H9 (cell line): Measurements from ENCODE around the gene TTC19. TPM values are rescaled to one million over a fixed set of nuclear protein-coding genes. Genes with fewer than 3 reads are reported as not detected.

Experiments used
- DNase-seq: peaks from one replicate; pipeline ENCODE4 v3.0.0-alpha.2; 2017
- H2AFZ ChIP-seq: one replicate; pipeline ENCODE4 v1.6.1; 2013; ENCODE audit warnings: mild to moderate bottlenecking, low read length, control low read depth, moderate library complexity
- H2AK5ac ChIP-seq: 2 replicates; pipeline ENCODE4 v1.6.1; 2013; ENCODE audit warnings: low read length, control low read depth, mixed read lengths; ENCODE audit not compliant: insufficient read length
- H2BK120ac ChIP-seq: one replicate; pipeline ENCODE4 v1.6.1; 2013; ENCODE audit warnings: low read depth, mild to moderate bottlenecking, low read length, control low read depth, inconsistent platforms; ENCODE audit not compliant: poor library complexity, severe bottlenecking
- H2BK12ac ChIP-seq: 2 replicates; pipeline ENCODE4 v1.6.1; 2013; ENCODE audit warnings: low read length, control low read depth, mixed read lengths, low read depth; ENCODE audit not compliant: insufficient read length
- H2BK15ac ChIP-seq: 2 replicates; pipeline ENCODE4 v1.6.1; 2013; ENCODE audit warnings: low read depth, low read length, control low read depth
- H2BK20ac ChIP-seq: one replicate; pipeline ENCODE4 v1.6.1; 2013; ENCODE audit warnings: low read depth, mild to moderate bottlenecking, low read length, control low read depth, inconsistent platforms; ENCODE audit not compliant: poor library complexity, severe bottlenecking
- H2BK5ac ChIP-seq: 2 replicates; pipeline ENCODE4 v1.6.1; 2013; ENCODE audit warnings: low read length, control low read depth, mixed read lengths; ENCODE audit not compliant: insufficient read length
- H3K14ac ChIP-seq: 2 replicates; pipeline ENCODE4 v1.6.1; 2013; ENCODE audit warnings: low read length, control low read depth; ENCODE audit not compliant: insufficient read depth
- H3K18ac ChIP-seq: 2 replicates; pipeline ENCODE4 v1.6.1; 2013; ENCODE audit warnings: low read depth, mild to moderate bottlenecking, mixed read lengths, low read length, control low read depth; ENCODE audit not compliant: insufficient read length
- H3K23ac ChIP-seq: 2 replicates; pipeline ENCODE4 v1.6.1; 2013; ENCODE audit warnings: low read length, control low read depth, mixed read lengths, low read depth; ENCODE audit not compliant: insufficient read length
- H3K23me2 ChIP-seq: 2 replicates; pipeline ENCODE4 v1.6.1; 2013; ENCODE audit warnings: low read depth, mild to moderate bottlenecking, mixed read lengths, low read length, control low read depth; ENCODE audit not compliant: insufficient read length, poor library complexity, severe bottlenecking
- H3K27ac ChIP-seq: 2 replicates; pipeline ENCODE4 v1.5.1; 2013; ENCODE audit warnings: low read length, control low read depth, mixed read lengths, low read depth; ENCODE audit not compliant: insufficient read length
- H3K27me3 ChIP-seq: 2 replicates; pipeline ENCODE4 v1.6.1; 2013; ENCODE audit warnings: low read length, control low read depth, inconsistent platforms; ENCODE audit not compliant: insufficient read depth
- H3K4ac ChIP-seq: 2 replicates; pipeline ENCODE4 v1.6.1; 2013; ENCODE audit warnings: low read depth, mild to moderate bottlenecking, control low read depth, inconsistent platforms, low read length, moderate library complexity
- H3K4me1 ChIP-seq: 2 replicates; pipeline ENCODE4 v1.6.1; 2013; ENCODE audit warnings: low read length, control low read depth, inconsistent platforms; ENCODE audit not compliant: insufficient read depth
- H3K4me2 ChIP-seq: 2 replicates; pipeline ENCODE4 v1.6.1; 2013; ENCODE audit warnings: low read length, control low read depth, mixed read lengths; ENCODE audit not compliant: insufficient read length, insufficient read depth
- H3K56ac ChIP-seq: 2 replicates; pipeline ENCODE4 v1.6.1; 2013; ENCODE audit warnings: low read depth, mild to moderate bottlenecking, mixed read lengths, low read length, control low read depth; ENCODE audit not compliant: insufficient read length
- H3K79me1 ChIP-seq: 2 replicates; pipeline ENCODE4 v1.6.1; 2013; ENCODE audit warnings: low read depth, mild to moderate bottlenecking, moderate library complexity, low read length, control low read depth, inconsistent platforms; ENCODE audit not compliant: insufficient read depth, poor library complexity, severe bottlenecking
- H3K79me2 ChIP-seq: 2 replicates; pipeline ENCODE4 v1.6.1; 2013; ENCODE audit warnings: low read length, control low read depth, inconsistent platforms; ENCODE audit not compliant: insufficient read depth
- H3K9ac ChIP-seq: 2 replicates; pipeline ENCODE4 v1.6.1; 2013; ENCODE audit warnings: low read length, control low read depth, mixed read lengths; ENCODE audit not compliant: insufficient read length; ENCODE audit errors: extremely low read depth
- H3K9me3 ChIP-seq: one replicate; pipeline ENCODE4 v1.6.1; 2013; ENCODE audit warnings: low read depth, low read length, inconsistent platforms; ENCODE audit not compliant: control insufficient read depth
- H3T11ph ChIP-seq: one replicate; pipeline ENCODE4 v1.6.1; 2013; ENCODE audit warnings: mild to moderate bottlenecking, low read length, control low read depth, inconsistent platforms
- H4K20me1 ChIP-seq: one replicate; pipeline ENCODE4 v1.6.1; 2013; ENCODE audit not compliant: control insufficient read depth, insufficient read length, insufficient read depth
- H4K5ac ChIP-seq: 2 replicates; pipeline ENCODE4 v1.6.1; 2013; ENCODE audit warnings: low read depth, mild to moderate bottlenecking, mixed read lengths, low read length, control low read depth; ENCODE audit not compliant: insufficient read length
- H4K8ac ChIP-seq: replicated peaks from 2 replicates; pipeline ENCODE4 v1.6.1; 2013; ENCODE audit warnings: low read length, control low read depth, mixed read lengths, low read depth; ENCODE audit not compliant: insufficient read length
- H4K91ac ChIP-seq: 2 replicates; pipeline ENCODE4 v1.6.1; 2013; ENCODE audit warnings: low read depth, mild to moderate bottlenecking, moderate library complexity, mixed read lengths, low read length, control low read depth; ENCODE audit not compliant: insufficient read length
- H3K27ac Mint-ChIP-seq, 3 experiments: 2 replicates in 2 of 3; 3 replicates in 1 of 3; pipeline ENCODE4 v1.8.0; 2020 to 2021; ENCODE audit warnings: mixed read lengths in 3 of 3, mild to moderate bottlenecking in 1 of 3, moderate library complexity in 1 of 3
- H3K27me3 Mint-ChIP-seq: 2 replicates; pipeline ENCODE4 v1.8.0; 2021; ENCODE audit warnings: low read depth, mild to moderate bottlenecking, moderate library complexity, mixed read lengths
- H3K36me3 Mint-ChIP-seq, 3 experiments: 2 replicates in 2 of 3; 3 replicates in 1 of 3; pipeline ENCODE4 v1.8.0; 2020 to 2021; ENCODE audit warnings: low read depth in 3 of 3, mixed read lengths in 3 of 3; ENCODE audit not compliant: insufficient read depth in 1 of 3
- H3K4me1 Mint-ChIP-seq, 2 experiments: 2 replicates each; pipeline ENCODE4 v1.8.0; 2020; ENCODE audit warnings: mixed read lengths in 2 of 2
- H3K4me3 Mint-ChIP-seq, 2 experiments: 2 replicates in 1 of 2; 3 replicates in 1 of 2; pipeline ENCODE4 v1.8.0; 2020 to 2021; ENCODE audit warnings: mild to moderate bottlenecking in 2 of 2, mixed read lengths in 2 of 2, moderate library complexity in 1 of 2
- H3K9me3 Mint-ChIP-seq, 2 experiments: 2 replicates in 1 of 2; 3 replicates in 1 of 2; pipeline ENCODE4 v1.8.0; 2020; ENCODE audit warnings: mild to moderate bottlenecking in 2 of 2, mixed read lengths in 2 of 2, moderate library complexity in 1 of 2
- WGBS: extraction: QIAGEN DNeasy Blood & Tissue Kit; methylation state at CpG from one replicate; pipeline ENCODE4 v1.1.7; 2013; ENCODE audit warnings: missing lambda C conversion rate, low lambda C conversion rate, mixed read lengths; ENCODE audit not compliant: insufficient read length; ENCODE audit errors: extremely low coverage; 5-methylcytosine and 5-hydroxymethylcytosine counted together
- total RNA-seq: library from RNA; stranded (reverse); gene quantifications from 2 replicates; pipeline ENCODE4 v1.2.1, GENCODE V29; 2021
- TF ChIP-seq, protein P1 (sequence below): fragments of 200-600 bp; sonication (generic); conservative IDR thresholded peaks from 3 replicates; pipeline ENCODE4 v1.8.0; 2021; ENCODE audit warnings: antibody characterized with exemption, mild to moderate bottlenecking

Gene TTC19
- total RNA-seq, 1 experiment from 2014 or later = 64.3 TPM

DNA sequence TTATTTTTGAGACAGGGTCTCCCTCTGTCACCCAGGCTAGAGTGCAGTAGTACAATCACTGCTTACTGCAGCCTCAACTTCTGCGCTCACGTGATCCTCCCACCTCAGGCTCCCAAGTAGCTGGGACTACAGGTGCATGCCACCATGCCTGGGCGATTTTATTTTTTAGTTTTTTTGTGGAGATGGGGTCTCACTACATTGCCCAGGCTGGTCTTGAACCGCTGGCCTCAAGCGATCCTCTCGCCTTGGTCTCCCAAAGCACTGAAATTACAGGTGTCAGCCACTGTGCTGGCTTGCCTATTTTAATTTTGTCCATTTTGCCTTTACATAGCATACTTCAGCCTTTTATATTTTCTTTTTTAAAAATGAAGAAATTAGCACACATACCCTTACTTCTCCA lies 51.2 kb downstream of the TTC19 start:
- WGBS = no CpG with 5 or more reads among the region's 6 CpGs
- H3K9me3 ChIP-seq = no peaks in the 10 kb centered on the region
- no peaks in the 10 kb centered on the region for H3K4me1 Mint-ChIP-seq
- no peak overlapping the region for H3K4me3 Mint-ChIP-seq
- no peaks in the 10 kb centered on the region for H3K27me3 Mint-ChIP-seq
- no peak overlapping the region for H3K9ac ChIP-seq
- no peak overlapping the region for H4K8ac ChIP-seq
- no peak overlapping the region for H2BK15ac ChIP-seq
- H3K4me1 ChIP-seq = no peaks in the 10 kb centered on the region
- no peak overlapping the region for H4K5ac ChIP-seq
- H3K36me3 Mint-ChIP-seq = peaks cover 33 to 62% (median 53%) of the 10 kb centered on the region in 3 experiments; a peak in 6 of 7 replicates
- H3K14ac ChIP-seq = no peak overlapping the region
- H3K23ac ChIP-seq = no peak overlapping the region
- no peak overlapping the region for H2BK12ac ChIP-seq
- no peak overlapping the region for H3K27ac Mint-ChIP-seq
- no peak overlapping the region for H3K27ac ChIP-seq
- H2BK120ac ChIP-seq = no peak overlapping the region
- H3K9me3 Mint-ChIP-seq = no peaks in the 10 kb centered on the region
- no peak overlapping the region for H3K4me2 ChIP-seq
- H3T11ph ChIP-seq = no peak overlapping the region
- H3K27me3 ChIP-seq = no peaks in the 10 kb centered on the region
- H3K79me2 ChIP-seq = no peaks in the 10 kb centered on the region
- no peak overlapping the region for H2AFZ ChIP-seq
- H3K4ac ChIP-seq = no peak overlapping the region
- no peak for DNase-seq
- H2BK5ac ChIP-seq = no peak overlapping the region
- TF ChIP-seq, protein P1, sequence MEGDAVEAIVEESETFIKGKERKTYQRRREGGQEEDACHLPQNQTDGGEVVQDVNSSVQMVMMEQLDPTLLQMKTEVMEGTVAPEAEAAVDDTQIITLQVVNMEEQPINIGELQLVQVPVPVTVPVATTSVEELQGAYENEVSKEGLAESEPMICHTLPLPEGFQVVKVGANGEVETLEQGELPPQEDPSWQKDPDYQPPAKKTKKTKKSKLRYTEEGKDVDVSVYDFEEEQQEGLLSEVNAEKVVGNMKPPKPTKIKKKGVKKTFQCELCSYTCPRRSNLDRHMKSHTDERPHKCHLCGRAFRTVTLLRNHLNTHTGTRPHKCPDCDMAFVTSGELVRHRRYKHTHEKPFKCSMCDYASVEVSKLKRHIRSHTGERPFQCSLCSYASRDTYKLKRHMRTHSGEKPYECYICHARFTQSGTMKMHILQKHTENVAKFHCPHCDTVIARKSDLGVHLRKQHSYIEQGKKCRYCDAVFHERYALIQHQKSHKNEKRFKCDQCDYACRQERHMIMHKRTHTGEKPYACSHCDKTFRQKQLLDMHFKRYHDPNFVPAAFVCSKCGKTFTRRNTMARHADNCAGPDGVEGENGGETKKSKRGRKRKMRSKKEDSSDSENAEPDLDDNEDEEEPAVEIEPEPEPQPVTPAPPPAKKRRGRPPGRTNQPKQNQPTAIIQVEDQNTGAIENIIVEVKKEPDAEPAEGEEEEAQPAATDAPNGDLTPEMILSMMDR = no peak
- no peak overlapping the region for H3K18ac ChIP-seq
- H4K20me1 ChIP-seq = no peaks in the 10 kb centered on the region
- no peak overlapping the region for H2AK5ac ChIP-seq
- H3K79me1 ChIP-seq = no peaks in the 10 kb centered on the region
- no peak overlapping the region for H2BK20ac ChIP-seq
- no peak overlapping the region for H3K56ac ChIP-seq
- no peaks in the 10 kb centered on the region for H3K23me2 ChIP-seq
- no peak overlapping the region for H4K91ac ChIP-seq
